GM19099 (cell line): ENCODE results near the gene SGCA.

Experiments used
- POLR2A ChIP-seq: IDR thresholded peaks from 3 replicates; pipeline ENCODE4 v1.6.1; 2011; ENCODE audit warnings: low read depth; ENCODE audit not compliant: insufficient read length; ENCODE audit errors: extremely low read depth

The SGCA gene

DNA sequence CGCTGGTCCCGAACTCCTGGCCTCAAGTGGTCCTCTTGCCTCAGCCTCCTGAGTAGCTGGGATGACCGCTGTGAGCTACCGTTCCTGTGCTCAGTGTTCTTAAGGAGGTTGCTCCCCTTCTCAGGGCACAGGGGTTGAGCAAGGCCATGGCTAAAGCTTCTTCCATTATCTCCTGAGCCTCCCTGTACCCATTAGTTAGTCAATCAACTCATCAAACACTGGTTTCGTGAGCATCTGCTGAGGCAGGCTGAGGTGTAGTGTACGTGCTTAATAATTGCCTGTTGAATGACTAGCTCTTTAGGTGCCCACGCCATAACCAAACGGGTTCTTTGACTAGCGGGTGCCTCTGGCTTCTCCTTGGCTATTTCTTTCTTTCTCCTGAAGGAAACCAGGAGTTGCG, 11.7 kb downstream of the SGCA start:
- TF ChIP-seq POLR2A, result no peak

GRCh38 chr17:50177983-50178834, 12.4 kb downstream of the SGCA start:
- no peak for TF ChIP-seq POLR2A

- TF ChIP-seq POLR2A, result no peak
Measured at GRCh38 chr17:50180111-50180510, 14.3 kb downstream of the SGCA start.

DNA sequence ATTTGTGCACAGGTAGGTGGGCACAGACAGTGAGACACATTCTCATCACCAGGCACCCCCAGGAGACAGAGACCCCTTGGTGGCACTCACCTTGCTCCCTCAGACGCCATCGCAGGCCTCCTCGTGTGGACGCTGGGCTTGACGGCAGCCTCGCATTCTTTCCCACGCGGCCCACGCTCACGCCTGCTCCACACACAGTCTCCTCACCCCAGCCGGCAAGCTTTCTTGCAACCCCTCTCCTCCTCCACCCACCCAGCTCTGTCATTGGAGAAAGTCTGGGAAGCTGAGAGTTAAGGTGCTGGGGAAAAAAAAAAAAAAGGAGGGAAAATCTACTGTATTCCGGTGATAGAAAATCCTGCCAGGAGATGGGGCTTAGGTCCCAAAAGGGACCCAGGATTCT, 14.8 kb downstream of the SGCA start:
- no peak for TF ChIP-seq POLR2A

GRCh38 chr17:50181144-50181543, 15.3 kb downstream of the SGCA start:
- no peak for TF ChIP-seq POLR2A

DNA sequence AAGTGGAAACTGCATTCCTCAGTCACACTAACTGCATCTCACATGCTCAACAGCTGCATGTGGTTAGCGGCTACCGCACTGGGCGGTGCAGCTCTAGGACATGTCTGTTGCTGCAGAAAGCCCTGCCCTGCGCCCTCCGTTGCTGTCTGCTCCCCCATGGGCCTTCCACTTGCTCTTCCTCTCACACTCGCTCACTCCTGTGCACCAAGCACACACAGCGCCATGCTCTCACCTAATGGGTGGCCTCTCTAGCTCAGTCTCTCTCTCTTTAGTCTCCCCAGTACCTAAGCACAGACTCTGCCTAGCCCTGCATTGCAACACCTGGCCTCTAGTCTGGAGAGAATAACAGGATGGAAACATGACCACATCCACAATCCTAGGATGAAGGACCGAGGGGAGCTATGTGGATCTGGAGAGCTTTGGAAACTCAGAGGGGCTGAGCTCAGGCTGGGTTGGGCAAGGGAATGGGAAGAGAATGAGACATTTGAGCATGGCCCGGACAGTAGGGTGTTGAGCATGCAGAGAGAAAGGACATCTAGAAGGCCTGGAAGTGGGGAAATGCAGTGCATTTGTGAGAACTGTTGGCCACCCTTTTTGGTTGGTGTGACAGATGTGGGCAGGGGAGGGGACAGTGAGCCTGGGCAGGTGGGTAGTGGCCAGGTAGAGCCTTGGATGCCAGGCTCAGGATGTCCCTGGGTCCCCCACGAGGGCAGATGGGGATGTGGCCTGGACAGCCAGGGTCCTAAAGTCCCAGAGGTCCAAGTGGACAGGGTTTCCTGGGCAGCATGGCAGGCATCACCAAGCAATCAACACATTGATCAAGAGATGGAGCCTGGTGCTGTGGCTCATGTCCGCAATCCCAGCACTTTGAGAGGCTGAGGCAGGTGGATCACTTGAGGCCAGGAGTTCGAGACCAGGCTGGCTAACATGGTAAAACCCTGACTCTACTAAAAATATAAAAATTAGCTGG, 16.1 kb downstream of the SGCA start:
- no peak for TF ChIP-seq POLR2A

DNA sequence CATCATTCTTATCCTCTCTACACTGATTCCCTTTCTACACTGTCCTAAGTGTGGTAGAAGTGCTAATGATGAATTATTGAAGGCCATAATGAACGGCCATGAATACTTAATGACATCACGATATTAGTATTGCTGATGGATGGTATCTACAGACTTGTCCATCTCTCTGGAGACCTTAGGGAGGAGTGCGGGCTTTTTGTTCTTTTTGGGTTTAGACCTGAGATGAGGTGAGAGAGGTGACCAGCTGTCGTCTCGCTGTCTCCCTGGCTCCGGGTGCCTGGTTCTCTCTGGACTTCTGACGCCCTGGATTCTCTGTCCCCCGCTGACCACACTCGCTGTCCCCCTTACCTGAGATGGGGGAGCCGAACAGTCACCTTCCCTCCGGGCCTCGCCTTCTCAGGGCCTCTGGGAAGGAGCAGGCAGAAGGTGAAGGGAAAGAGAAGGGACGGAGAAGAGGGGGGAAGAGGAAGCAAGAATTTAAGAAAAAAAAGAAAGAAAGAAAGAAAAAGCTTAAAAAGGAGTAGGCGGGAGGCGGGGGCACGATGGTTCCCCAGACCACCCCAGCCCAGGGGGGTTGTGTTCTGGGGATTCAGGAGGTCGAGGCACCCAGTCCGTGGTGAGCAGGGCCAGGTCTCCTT, 17.1 kb downstream of the SGCA start:
- TF ChIP-seq POLR2A, result no peak

- no peak for TF ChIP-seq POLR2A
Measured at GRCh38 chr17:50183421-50183994, 17.7 kb downstream of the SGCA start.

DNA sequence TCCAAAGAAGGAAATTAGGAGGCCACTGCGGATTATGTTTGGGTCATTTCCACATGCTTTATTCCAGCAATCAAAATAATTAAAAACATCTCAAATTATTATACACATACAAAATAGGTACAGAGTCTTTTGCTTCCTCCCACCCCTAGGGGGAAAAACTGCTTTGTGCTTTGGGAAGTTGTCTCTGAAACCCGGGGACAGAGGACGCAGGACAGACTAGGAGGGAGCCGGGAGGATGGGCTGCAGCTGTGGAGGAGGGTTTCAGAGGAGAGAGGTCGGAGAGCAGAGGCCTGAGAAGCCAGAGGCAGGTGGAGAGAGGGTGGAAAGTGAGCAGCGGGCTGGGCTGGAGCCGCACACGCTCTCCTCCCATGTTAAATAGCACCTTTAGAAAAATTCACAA, 18.3 kb downstream of the SGCA start:
- TF ChIP-seq POLR2A, result no peak

DNA sequence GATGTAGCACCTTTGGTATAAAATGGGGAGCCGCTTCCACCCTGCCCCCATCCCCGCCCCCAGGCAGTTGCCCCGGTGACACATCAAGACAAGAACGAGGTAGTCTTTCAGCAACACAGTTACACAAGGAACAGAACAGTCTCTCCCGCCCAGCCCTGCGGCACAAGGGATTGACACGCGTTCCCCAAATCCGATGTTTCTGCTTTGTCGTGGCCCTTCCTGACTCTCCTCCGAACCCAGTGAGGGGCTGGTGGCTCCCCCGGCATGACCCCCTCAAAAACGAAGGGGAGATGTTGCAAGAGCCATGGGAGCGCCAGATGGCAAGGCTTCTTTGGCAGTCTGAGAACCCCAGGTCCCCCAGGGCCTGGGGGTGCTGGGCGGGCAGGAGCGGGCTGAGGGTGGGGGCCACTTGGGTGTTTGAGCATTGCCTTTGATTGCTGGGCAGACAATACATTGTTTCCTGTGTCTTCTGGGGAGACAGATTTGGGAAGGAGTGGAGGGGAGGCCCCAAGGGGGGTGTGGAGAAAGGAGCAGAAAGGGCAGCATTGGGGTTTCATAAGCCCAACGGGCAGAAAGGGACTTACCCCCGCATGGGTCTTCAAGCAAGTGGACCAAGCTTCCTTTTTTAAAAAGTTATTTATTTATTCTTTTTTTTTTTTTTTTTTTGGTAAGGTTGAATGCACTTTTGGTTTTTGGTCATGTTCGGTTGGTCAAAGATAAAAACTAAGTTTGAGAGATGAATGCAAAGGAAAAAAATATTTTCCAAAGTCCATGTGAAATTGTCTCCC, 19.0 kb downstream of the SGCA start:
- TF ChIP-seq POLR2A, result no peak

GRCh38 chr17:50185631-50186471, 20.0 kb downstream of the SGCA start:
- no peak for TF ChIP-seq POLR2A

GRCh38 chr17:50186661-50187393, 21.0 kb downstream of the SGCA start:
- TF ChIP-seq POLR2A, result no peak

DNA sequence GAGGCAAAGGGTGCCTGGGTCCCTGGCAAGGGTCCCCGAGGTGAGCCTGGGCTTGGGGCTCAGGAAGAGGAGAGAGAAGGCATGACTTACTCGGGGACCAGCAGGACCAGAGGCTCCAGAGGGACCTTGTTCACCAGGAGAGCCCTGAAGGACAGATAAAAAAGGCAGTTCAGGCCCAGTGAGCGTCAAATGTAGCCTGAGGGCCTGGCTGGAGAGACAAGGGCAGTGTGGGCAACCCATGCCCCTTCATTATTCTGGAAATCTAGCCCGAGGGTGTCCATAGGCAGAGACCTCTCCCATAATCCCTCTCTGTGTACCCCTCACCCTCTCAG, 21.6 kb downstream of the SGCA start:
- no peak for TF ChIP-seq POLR2A
